Measurements from ENCODE around the gene ZNF846. TPM values are rescaled to one million over a fixed set of nuclear protein-coding genes. Genes with fewer than 3 reads are reported as not detected.

ZNF846 gene
- total and polyA plus RNA-seq, 9 of the 15 experiments (the other 6 are each of a cell fraction or from before 2014, with no cell fraction given) = 4.1 to 8.7 (median 7.8) TPM

DNA sequence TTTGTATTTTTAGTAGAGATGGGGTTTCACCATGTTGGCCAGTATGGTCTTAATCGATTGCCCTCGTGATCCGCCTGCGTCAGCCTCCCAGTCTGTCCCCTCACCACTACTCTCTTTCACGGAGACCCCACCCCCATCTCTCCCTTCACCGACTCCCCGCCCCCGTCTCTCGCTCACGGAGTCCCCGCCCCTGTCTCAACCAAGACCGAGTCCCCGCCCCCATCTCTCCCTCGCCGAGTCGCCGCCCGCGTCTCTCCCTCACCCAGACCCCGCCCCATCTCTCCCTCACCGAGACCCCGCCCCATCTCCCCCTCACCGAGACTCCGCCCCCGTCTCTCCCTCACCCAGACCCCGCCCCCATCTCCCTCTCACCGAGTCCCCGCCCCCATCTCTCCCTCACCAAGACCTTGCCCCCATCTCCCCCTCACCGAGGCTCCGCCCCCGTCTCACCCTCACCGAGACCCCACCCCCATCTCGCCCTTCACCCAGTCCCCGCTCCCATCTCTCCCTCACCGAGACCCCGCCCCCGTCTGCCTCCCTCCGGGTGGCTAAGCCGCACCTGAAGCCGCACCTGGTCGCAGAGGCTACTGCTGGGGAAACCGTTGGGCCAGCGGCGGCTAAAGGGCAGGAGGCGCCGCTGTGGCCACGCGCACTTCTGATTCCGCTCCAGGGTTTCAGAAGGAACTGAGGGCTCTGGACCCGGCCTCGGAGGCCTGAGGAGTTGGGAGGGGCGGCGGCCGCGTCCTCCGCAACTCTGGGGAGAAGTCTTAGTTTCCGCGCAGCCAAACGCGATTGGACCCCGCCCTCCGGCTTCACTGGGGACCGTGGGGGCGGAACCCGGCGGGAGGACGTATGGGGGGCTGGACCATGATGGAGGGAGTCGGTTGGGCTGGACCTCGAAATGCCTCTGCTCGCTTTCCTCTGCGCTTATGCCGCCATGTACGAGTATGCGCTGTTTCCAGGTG, 17.1 kb upstream of the ZNF846 start (continued):
- TF ChIP-seq, protein P1, sequence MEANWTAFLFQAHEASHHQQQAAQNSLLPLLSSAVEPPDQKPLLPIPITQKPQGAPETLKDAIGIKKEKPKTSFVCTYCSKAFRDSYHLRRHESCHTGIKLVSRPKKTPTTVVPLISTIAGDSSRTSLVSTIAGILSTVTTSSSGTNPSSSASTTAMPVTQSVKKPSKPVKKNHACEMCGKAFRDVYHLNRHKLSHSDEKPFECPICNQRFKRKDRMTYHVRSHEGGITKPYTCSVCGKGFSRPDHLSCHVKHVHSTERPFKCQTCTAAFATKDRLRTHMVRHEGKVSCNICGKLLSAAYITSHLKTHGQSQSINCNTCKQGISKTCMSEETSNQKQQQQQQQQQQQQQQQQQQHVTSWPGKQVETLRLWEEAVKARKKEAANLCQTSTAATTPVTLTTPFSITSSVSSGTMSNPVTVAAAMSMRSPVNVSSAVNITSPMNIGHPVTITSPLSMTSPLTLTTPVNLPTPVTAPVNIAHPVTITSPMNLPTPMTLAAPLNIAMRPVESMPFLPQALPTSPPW (CRISPR knock-in tag; IDR thresholded peaks at IDR 0.05) = peak; percentile 89
- TF ChIP-seq TEAD1 (CRISPR knock-in tag; IDR thresholded peaks at IDR 0.05) (peak in 1 of 2 experiments; percentile 72; a peak in 2 of 4 replicates), SMAD4 (CRISPR knock-in tag; conservative IDR thresholded peaks at IDR 0.05) (peak; percentile 77), MTA1 (IDR thresholded peaks at IDR 0.05; ENCODE audit: borderline replicate concordance) (0 out of 2 replicates have a peak, but pooled peaks have one; percentile 36), TRIM24 (IDR thresholded peaks at IDR 0.05) (peak in 1 of 2 experiments; percentile 26; a peak in 1 of 4 replicates), CREM (IDR thresholded peaks at IDR 0.05; ENCODE audit: low read depth) (peak; percentile 21; the same call in 1 of the 2 replicates), MBD2 (IDR thresholded peaks at IDR 0.05; ENCODE audit: borderline replicate concordance, low read depth) (peak; percentile 51; the same call in 1 of the 2 replicates), POLR2A (conservative IDR thresholded peaks at IDR 0.05) (peak; percentile 93), SOX6 (IDR thresholded peaks at IDR 0.05) (peak; percentile 61), SP2 (IDR thresholded peaks at IDR 0.05; ENCODE audit: extremely low read depth, low read depth, low read length, poor library complexity, severe bottlenecking) (no peak)
- TF ChIP-seq, protein P2, sequence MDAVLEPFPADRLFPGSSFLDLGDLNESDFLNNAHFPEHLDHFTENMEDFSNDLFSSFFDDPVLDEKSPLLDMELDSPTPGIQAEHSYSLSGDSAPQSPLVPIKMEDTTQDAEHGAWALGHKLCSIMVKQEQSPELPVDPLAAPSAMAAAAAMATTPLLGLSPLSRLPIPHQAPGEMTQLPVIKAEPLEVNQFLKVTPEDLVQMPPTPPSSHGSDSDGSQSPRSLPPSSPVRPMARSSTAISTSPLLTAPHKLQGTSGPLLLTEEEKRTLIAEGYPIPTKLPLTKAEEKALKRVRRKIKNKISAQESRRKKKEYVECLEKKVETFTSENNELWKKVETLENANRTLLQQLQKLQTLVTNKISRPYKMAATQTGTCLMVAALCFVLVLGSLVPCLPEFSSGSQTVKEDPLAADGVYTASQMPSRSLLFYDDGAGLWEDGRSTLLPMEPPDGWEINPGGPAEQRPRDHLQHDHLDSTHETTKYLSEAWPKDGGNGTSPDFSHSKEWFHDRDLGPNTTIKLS (IDR thresholded peaks at IDR 0.05; ENCODE audit: borderline replicate concordance, low read depth) = peak; percentile 32; the same call in 1 of the 2 replicates
- TF ChIP-seq, protein P3, sequence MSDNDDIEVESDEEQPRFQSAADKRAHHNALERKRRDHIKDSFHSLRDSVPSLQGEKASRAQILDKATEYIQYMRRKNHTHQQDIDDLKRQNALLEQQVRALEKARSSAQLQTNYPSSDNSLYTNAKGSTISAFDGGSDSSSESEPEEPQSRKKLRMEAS (CRISPR knock-in tag; IDR thresholded peaks at IDR 0.05) = peak; percentile 58; the same call in 1 of the 2 replicates
- TF ChIP-seq, protein P4, sequence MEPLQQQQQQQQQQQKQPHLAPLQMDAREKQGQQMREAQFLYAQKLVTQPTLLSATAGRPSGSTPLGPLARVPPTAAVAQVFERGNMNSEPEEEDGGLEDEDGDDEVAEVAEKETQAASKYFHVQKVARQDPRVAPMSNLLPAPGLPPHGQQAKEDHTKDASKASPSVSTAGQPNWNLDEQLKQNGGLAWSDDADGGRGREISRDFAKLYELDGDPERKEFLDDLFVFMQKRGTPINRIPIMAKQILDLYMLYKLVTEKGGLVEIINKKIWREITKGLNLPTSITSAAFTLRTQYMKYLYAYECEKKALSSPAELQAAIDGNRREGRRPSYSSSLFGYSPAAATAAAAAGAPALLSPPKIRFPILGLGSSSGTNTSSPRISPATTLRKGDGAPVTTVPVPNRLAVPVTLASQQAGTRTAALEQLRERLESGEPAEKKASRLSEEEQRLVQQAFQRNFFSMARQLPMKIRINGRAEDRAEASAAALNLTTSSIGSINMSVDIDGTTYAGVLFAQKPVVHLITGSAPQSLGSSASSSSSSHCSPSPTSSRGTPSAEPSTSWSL (CRISPR knock-in tag; IDR thresholded peaks at IDR 0.05; ENCODE audit: borderline replicate concordance) = no peak

Measured in K562 (cell line).